GM23338 (cell line): Measurements from ENCODE around the gene FBXO46. TPM values are rescaled to one million over a fixed set of nuclear protein-coding genes. Genes with fewer than 3 reads are reported as not detected.

Experiments
- ATAC-seq: fragments of 200-7000 bp; cut with Tn5 transposase; 3 replicates; pipeline ENCODE4 v1.9.1; 2020
- DNase-seq: peaks from one replicate; pipeline ENCODE4 v3.0.0-alpha.2; 2015; ENCODE audit warnings: low spot score
- H2AFZ ChIP-seq: fragments of 200-600 bp; sonication (generic); 2 replicates; pipeline ENCODE4 v1.8.0; 2016; ENCODE audit warnings: antibody characterized with exemption, mild to moderate bottlenecking, moderate library complexity
- H3F3A ChIP-seq: fragments of 200-600 bp; sonication (generic); replicated peaks from 2 replicates; pipeline ENCODE4 v1.8.0; 2017; ENCODE audit warnings: antibody characterized with exemption, mixed run types, low read depth
- H3K27ac ChIP-seq: fragments of 200-600 bp; sonication (generic); 2 replicates; pipeline ENCODE4 v1.6.1; 2016; ENCODE audit warnings: low read depth
- H3K27me3 ChIP-seq: fragments of 200-600 bp; sonication (generic); 2 replicates; pipeline ENCODE4 v1.8.0; 2016; ENCODE audit warnings: mild to moderate bottlenecking, mixed run types, moderate library complexity; ENCODE audit not compliant: insufficient read depth
- H3K36me3 ChIP-seq: fragments of 200-600 bp; sonication (generic); 2 replicates; pipeline ENCODE4 v1.8.0; 2016; ENCODE audit warnings: mild to moderate bottlenecking; ENCODE audit not compliant: insufficient read depth
- H3K4me1 ChIP-seq: fragments of 200-600 bp; sonication (generic); 2 replicates; pipeline ENCODE4 v1.8.0; 2016; ENCODE audit warnings: mild to moderate bottlenecking, moderate library complexity; ENCODE audit not compliant: insufficient read depth
- H3K4me2 ChIP-seq: fragments of 200-600 bp; sonication (generic); 2 replicates; pipeline ENCODE4 v1.7.1; 2017; ENCODE audit warnings: mixed run types
- H3K4me3 ChIP-seq: fragments of 200-600 bp; sonication (generic); 2 replicates; pipeline ENCODE4 v1.6.1; 2016; ENCODE audit warnings: mixed run types
- H3K79me2 ChIP-seq: fragments of 200-600 bp; sonication (generic); replicated peaks from 2 replicates; pipeline ENCODE4 v1.8.0; 2017; ENCODE audit warnings: mild to moderate bottlenecking; ENCODE audit not compliant: insufficient read depth
- H3K9me2 ChIP-seq: fragments of 200-600 bp; sonication (generic); 2 replicates; pipeline ENCODE4 v1.8.0; 2017; ENCODE audit not compliant: insufficient read depth
- H4K20me1 ChIP-seq: fragments of 200-600 bp; sonication (generic); replicated peaks from 2 replicates; pipeline ENCODE4 v1.8.0; 2017; ENCODE audit warnings: mild to moderate bottlenecking; ENCODE audit not compliant: insufficient read depth
- H3K27ac Mint-ChIP-seq: 2 replicates; pipeline ENCODE4 v1.8.0; 2020; ENCODE audit warnings: inconsistent platforms, mild to moderate bottlenecking, moderate library complexity, mixed read lengths
- H3K27me3 Mint-ChIP-seq: 3 replicates; pipeline ENCODE4 v1.8.0; 2022; ENCODE audit warnings: low read depth, mild to moderate bottlenecking, moderate library complexity, mixed read lengths, inconsistent platforms; ENCODE audit not compliant: insufficient read depth, poor library complexity
- H3K36me3 Mint-ChIP-seq: 3 replicates; pipeline ENCODE4 v1.8.0; 2021; ENCODE audit warnings: low read depth, mild to moderate bottlenecking, inconsistent platforms, moderate library complexity, mixed read lengths
- H3K4me1 Mint-ChIP-seq: 3 replicates; pipeline ENCODE4 v1.8.0; 2020; ENCODE audit warnings: mild to moderate bottlenecking, inconsistent platforms, mixed read lengths
- H3K4me3 Mint-ChIP-seq: 3 replicates; pipeline ENCODE4 v1.8.0; 2021; ENCODE audit warnings: moderate library complexity, mild to moderate bottlenecking, inconsistent platforms, mixed read lengths
- H3K9me3 Mint-ChIP-seq: 3 replicates; pipeline ENCODE4 v1.8.0; 2020; ENCODE audit warnings: moderate library complexity, mild to moderate bottlenecking, inconsistent platforms, mixed read lengths
- CREB1 ChIP-seq: fragments of 250-450 bp; sonication (Bioruptor Pico); IDR thresholded peaks from 2 replicates; pipeline ENCODE4 v1.5.0; 2020; ENCODE audit warnings: low read depth, mild to moderate bottlenecking, moderate library complexity
- CTCF ChIP-seq, 2 experiments: fragments of 200-600 bp in 1 of 2; sonication (generic) in 1 of 2; conservative IDR thresholded peaks; 2 replicates each; pipeline versions ENCODE4 v1.5.1 to v1.6.1; 2016 to 2017; ENCODE audit warnings: antibody characterized with exemption in 2 of 2, low read depth in 2 of 2, mild to moderate bottlenecking in 2 of 2, moderate library complexity in 1 of 2
- ETS1 ChIP-seq: IDR thresholded peaks from 2 replicates; pipeline ENCODE4 v1.6.1; 2016; ENCODE audit warnings: antibody characterized with exemption
- EZH2 ChIP-seq: fragments of 200-600 bp; sonication (generic); IDR thresholded peaks from one replicate; pipeline ENCODE4 v1.8.0; 2017; ENCODE audit warnings: antibody characterized with exemption, mild to moderate bottlenecking, low read depth; ENCODE audit not compliant: unreplicated experiment
- EZH2phosphoT487 ChIP-seq: fragments of 200-600 bp; sonication (generic); IDR thresholded peaks from one replicate; pipeline ENCODE4 v1.8.1; 2018; ENCODE audit warnings: antibody characterized with exemption; ENCODE audit not compliant: unreplicated experiment
- JUNB ChIP-seq: IDR thresholded peaks from one replicate; pipeline ENCODE4 v1.6.1; 2016; ENCODE audit warnings: antibody characterized with exemption; ENCODE audit not compliant: unreplicated experiment
- NANOG ChIP-seq: IDR thresholded peaks from 2 replicates; pipeline ENCODE4 v1.6.1; 2016; ENCODE audit warnings: antibody characterized with exemption, borderline replicate concordance
- POLR2AphosphoS5 ChIP-seq: IDR thresholded peaks from 2 replicates; pipeline ENCODE4 v1.6.1; 2016; ENCODE audit warnings: antibody characterized with exemption, low read depth
- ZNF114 ChIP-seq: fragments of 250-450 bp; sonication (Bioruptor Pico); IDR thresholded peaks from 2 replicates; pipeline ENCODE4 v1.5.0; 2020; ENCODE audit warnings: mild to moderate bottlenecking, moderate library complexity
- polyA plus RNA-seq: library from polyadenylated mRNA; unstranded; fragments of >200 nt; fragmentation: Nextera tagmentation; extraction: Ambion mirVana; gene quantifications from 2 replicates; pipeline ENCODE4 v1.2.1, GENCODE V29; 2016
- total RNA-seq: library from RNA; depleted of rRNA; stranded (reverse); fragments of >200 nt; shearing (Covaris generic); gene quantifications from 2 replicates; pipeline ENCODE4 v1.2.3, GENCODE V29; 2014

FBXO46 gene
- total and polyA plus RNA-seq, 2 experiments from 2014 or later = 9.4 to 35.8 TPM

- Histone ChIP-seq H3F3A (peaks cover 22% of the 10 kb centered on the region; the same call in 1 of the 2 replicates), H3K27ac (no peak overlapping the region), H3K4me3 (no peak overlapping the region), H3K79me2 (no peaks in the 10 kb centered on the region), H4K20me1 (peaks cover 10% of the 10 kb centered on the region), H3K4me1 (peaks cover 23% of the 10 kb centered on the region), H3K9me2 (no peaks in the 10 kb centered on the region), H2AFZ (no peak overlapping the region), H3K27me3 (peaks cover 8% of the 10 kb centered on the region), H3K4me2 (no peak overlapping the region), H3K36me3 (0 out of 2 replicates have a peak, but pooled peaks cover 3% of the 10 kb centered on the region)
- Mint-ChIP-seq H3K27me3 (peaks cover 33% of the 10 kb centered on the region), H3K27ac (no peak overlapping the region), H3K4me1 (peaks cover 25% of the 10 kb centered on the region), H3K9me3 (no peaks in the 10 kb centered on the region; the same call in 2 of the 3 replicates), H3K4me3 (no peak overlapping the region), H3K36me3 (peaks cover 41% of the 10 kb centered on the region)
- TF ChIP-seq CTCF (conservative IDR thresholded peaks at IDR 0.05; ENCODE audit: low read depth in 2 of 2) (no peak), NANOG (no peak), ZNF114 (CRISPR knock-in tag) (no peak), JUNB (no peak), CREB1 (no peak), EZH2phosphoT487 (no peak), POLR2AphosphoS5 (no peak), ETS1 (no peak), EZH2 (no peak)
- ATAC-seq (no peak), DNase-seq (no peak)
Measured at GRCh38 chr19:45777395-45777961, 46.8 kb upstream of the FBXO46 start.

GRCh38 chr19:45774765-45775164 lies 44.1 kb upstream of the FBXO46 start:
- ATAC-seq = peak; percentile 38
- peak; percentile 95 for DNase-seq
- no peak overlapping the region; the same call in 1 of the 2 replicates for H3K27ac Mint-ChIP-seq

More at GRCh38 chr19:45774765-45775164, 44.1 kb upstream of the FBXO46 start:
- peaks cover 13% of the 10 kb centered on the region for H3K4me1 ChIP-seq
- H3K4me3 Mint-ChIP-seq = no peak overlapping the region
- H3F3A ChIP-seq = peaks cover 25% of the 10 kb centered on the region
- TF ChIP-seq CTCF (conservative IDR thresholded peaks at IDR 0.05; ENCODE audit: low read depth in 2 of 2) = peak; percentile 65 to 66
- TF ChIP-seq CREB1 = no peak
- H2AFZ ChIP-seq = no peak overlapping the region
- H3K9me3 Mint-ChIP-seq = no peaks in the 10 kb centered on the region; the same call in 2 of the 3 replicates
- H3K36me3 Mint-ChIP-seq = peaks cover 51% of the 10 kb centered on the region
- H3K4me2 ChIP-seq = no peak overlapping the region
- peaks cover 25% of the 10 kb centered on the region for H3K4me1 Mint-ChIP-seq
- 0 out of 2 replicates have a peak, but pooled peaks cover 3% of the 10 kb centered on the region for H3K36me3 ChIP-seq
- H3K27ac ChIP-seq = no peak overlapping the region
- H3K27me3 ChIP-seq = peaks cover under 1% of the 10 kb centered on the region; the same call in 1 of the 2 replicates
- H4K20me1 ChIP-seq = peaks cover 3% of the 10 kb centered on the region; the same call in 1 of the 2 replicates
- H3K9me2 ChIP-seq = no peaks in the 10 kb centered on the region
- H3K4me3 ChIP-seq = no peak overlapping the region
- H3K79me2 ChIP-seq = no peaks in the 10 kb centered on the region
- peaks cover 40% of the 10 kb centered on the region for H3K27me3 Mint-ChIP-seq
